Vagina (tissue), 2 donors: ENCODE measurements around the gene FGB. TPM values are rescaled to one million over a fixed set of nuclear protein-coding genes. Genes with fewer than 3 reads are reported as not detected.

Experiments
- DNase-seq, 2 donors: peaks; one replicate each; pipeline ENCODE4 v3.0.0-alpha.2; 2017; ENCODE audit errors: extremely low spot score in 2 of 2
- H3K27ac ChIP-seq: fragments of 200-600 bp; sonication (generic); one replicate; pipeline ENCODE4 v1.5.1; 2019
- H3K27me3 ChIP-seq: fragments of 200-600 bp; sonication (generic); one replicate; pipeline ENCODE4 v1.5.1; 2019
- H3K36me3 ChIP-seq, 2 donors: fragments of 200-600 bp; sonication (generic); one replicate each; pipeline ENCODE4 v1.5.1; 2017 to 2019
- H3K4me1 ChIP-seq: fragments of 200-600 bp; sonication (generic); one replicate; pipeline ENCODE4 v1.5.1; 2019
- H3K4me3 ChIP-seq, 2 donors: fragments of 200-600 bp; sonication (generic); 1 replicate in 1 of 2; 2 replicates in 1 of 2; pipeline ENCODE4 v1.5.1; 2016 to 2019
- H3K9me3 ChIP-seq: fragments of 200-600 bp; sonication (generic); one replicate; pipeline ENCODE4 v1.5.1; 2019
- CTCF ChIP-seq, 3 experiments: fragments of 450-650 bp in 2 of 3; fragments of 200-600 bp in 1 of 3; sonication (generic) in 1 of 3; IDR thresholded peaks; one replicate each; pipeline ENCODE4 v1.5.1; 2017 to 2019; ENCODE audit warnings: antibody characterized with exemption in 3 of 3, mild to moderate bottlenecking in 2 of 3, moderate library complexity in 2 of 3
- POLR2A ChIP-seq, 2 donors: fragments of 450-650 bp; IDR thresholded peaks; one replicate each; pipeline ENCODE4 v1.6.1; 2017; ENCODE audit warnings: antibody characterized with exemption in 2 of 2, mild to moderate bottlenecking in 2 of 2, moderate library complexity in 2 of 2
- POLR2AphosphoS5 ChIP-seq, 2 donors: sonication (generic); formaldehyde crosslinking; IDR thresholded peaks; one replicate each; pipeline ENCODE4 v1.9.0; 2017; ENCODE audit warnings: antibody characterized with exemption in 2 of 2, mild to moderate bottlenecking in 2 of 2, low read depth in 1 of 2; ENCODE audit not compliant: insufficient read depth in 1 of 2
- intact Hi-C: fragments of 100-400 bp; cut with DNase I; formaldehyde crosslinking; loops from one replicate; pipeline ENCODE4 v1.15.1; 2023
- total RNA-seq: library from RNA; depleted of rRNA; stranded (reverse); fragments of >200 nt; gene quantifications from one replicate; pipeline ENCODE4 v1.2.3, GENCODE V29; 2016

Gene FGB
- total RNA-seq, 1 donor from 2014 or later = not detected

- TF ChIP-seq CTCF (IDR thresholded peaks at IDR 0.05) = no peak
- no peaks in the 10 kb centered on the region for H3K36me3 ChIP-seq
- no peaks in the 10 kb centered on the region for H3K4me1 ChIP-seq
- no peaks in the 10 kb centered on the region for H3K9me3 ChIP-seq
- no peak overlapping the region for H3K4me3 ChIP-seq
- no peak for DNase-seq
- H3K27me3 ChIP-seq = no peaks in the 10 kb centered on the region
- intact Hi-C loops = no loop called here
- H3K27ac ChIP-seq = no peak overlapping the region
Observed at GRCh38 chr4:154577324-154577723, 14.5 kb downstream of the FGB start.

GRCh38 chr4:154578919-154579318 lies 16.1 kb downstream of the FGB start:
- Histone ChIP-seq H3K4me1 (no peaks in the 10 kb centered on the region), H3K27ac (no peak overlapping the region), H3K36me3 (no peaks in the 10 kb centered on the region), H3K9me3 (no peaks in the 10 kb centered on the region), H3K27me3 (no peaks in the 10 kb centered on the region), H3K4me3 (no peak overlapping the region)
- intact Hi-C loops = no loop called here
- TF ChIP-seq POLR2A (IDR thresholded peaks at IDR 0.05) (no peak), POLR2AphosphoS5 (IDR thresholded peaks at IDR 0.05; ENCODE audit: insufficient read depth in 1 of 2, low read depth in 1 of 2) (no peak)
- DNase-seq = no peak

GRCh38 chr4:154579927-154580326 lies 17.1 kb downstream of the FGB start:
- no peak overlapping the region for H3K4me3 ChIP-seq
- no peaks in the 10 kb centered on the region for H3K4me1 ChIP-seq
- intact Hi-C loops = no loop called here
- no peak overlapping the region for H3K27ac ChIP-seq
- no peaks in the 10 kb centered on the region for H3K27me3 ChIP-seq
- no peak for DNase-seq
- TF ChIP-seq POLR2AphosphoS5 (IDR thresholded peaks at IDR 0.05; ENCODE audit: insufficient read depth in 1 of 2, low read depth in 1 of 2) = no peak
- TF ChIP-seq POLR2A (IDR thresholded peaks at IDR 0.05) = no peak
- TF ChIP-seq CTCF (IDR thresholded peaks at IDR 0.05) = no peak
- no peaks in the 10 kb centered on the region for H3K9me3 ChIP-seq
- H3K36me3 ChIP-seq = no peaks in the 10 kb centered on the region

DNA sequence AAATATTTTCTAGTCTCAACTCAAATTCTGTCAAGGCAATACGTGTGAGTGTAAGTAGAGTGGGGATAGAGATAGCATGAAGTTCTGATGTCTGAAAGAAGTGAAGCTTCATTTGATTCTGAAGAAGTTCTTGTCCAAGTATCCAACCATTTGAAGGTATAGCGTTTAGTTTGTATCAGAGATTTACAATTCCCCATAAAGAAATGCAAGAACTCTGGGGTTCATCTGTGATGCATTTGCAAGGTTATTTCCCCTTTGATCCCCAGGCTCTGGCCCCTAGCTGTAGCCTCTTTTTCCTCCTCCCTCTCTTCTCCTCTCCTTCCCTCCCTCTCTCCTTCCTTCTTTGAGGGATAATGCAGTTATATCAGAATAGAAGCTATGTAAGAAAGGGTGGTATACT lies 19.9 kb downstream of the FGB start:
- Histone ChIP-seq H3K9me3 (no peaks in the 10 kb centered on the region), H3K4me3 (no peak overlapping the region), H3K27ac (no peak overlapping the region), H3K36me3 (no peaks in the 10 kb centered on the region), H3K27me3 (no peaks in the 10 kb centered on the region), H3K4me1 (no peaks in the 10 kb centered on the region)
- intact Hi-C loops = no loop called here
- TF ChIP-seq CTCF (IDR thresholded peaks at IDR 0.05) (no peak), POLR2A (IDR thresholded peaks at IDR 0.05) (no peak), POLR2AphosphoS5 (IDR thresholded peaks at IDR 0.05; ENCODE audit: insufficient read depth in 1 of 2, low read depth in 1 of 2) (no peak)
- DNase-seq = no peak

- no peaks in the 10 kb centered on the region for H3K9me3 ChIP-seq
- no peaks in the 10 kb centered on the region for H3K36me3 ChIP-seq
- no peaks in the 10 kb centered on the region for H3K27me3 ChIP-seq
- H3K4me3 ChIP-seq = no peak overlapping the region
- no peaks in the 10 kb centered on the region for H3K4me1 ChIP-seq
- DNase-seq = no peak
- TF ChIP-seq POLR2AphosphoS5 (IDR thresholded peaks at IDR 0.05; ENCODE audit: insufficient read depth in 1 of 2, low read depth in 1 of 2) = no peak
- TF ChIP-seq POLR2A (IDR thresholded peaks at IDR 0.05) = no peak
- TF ChIP-seq CTCF (IDR thresholded peaks at IDR 0.05) = no peak
- intact Hi-C loops = no loop called here
- no peak overlapping the region for H3K27ac ChIP-seq
Observed at GRCh38 chr4:154583230-154583629, 20.4 kb downstream of the FGB start.

- Histone ChIP-seq H3K4me3 (no peak overlapping the region), H3K9me3 (no peaks in the 10 kb centered on the region), H3K4me1 (no peaks in the 10 kb centered on the region), H3K27ac (no peak overlapping the region), H3K27me3 (no peaks in the 10 kb centered on the region), H3K36me3 (no peaks in the 10 kb centered on the region)
- intact Hi-C loops = no loop called here
- no peak for DNase-seq
- TF ChIP-seq CTCF (IDR thresholded peaks at IDR 0.05) = no peak
- no peak for TF ChIP-seq POLR2A (IDR thresholded peaks at IDR 0.05)
- TF ChIP-seq POLR2AphosphoS5 (IDR thresholded peaks at IDR 0.05; ENCODE audit: insufficient read depth in 1 of 2, low read depth in 1 of 2) = no peak
Observed at GRCh38 chr4:154583677-154584076, 20.9 kb downstream of the FGB start.
